ENCODE results near the gene TSEN2.
"Not testable (repeated sequence)": the region's sequence is repeated elsewhere in the genome, so short reads cannot be mapped to it uniquely, and the experiment has no call there.

Gene TSEN2

DNA sequence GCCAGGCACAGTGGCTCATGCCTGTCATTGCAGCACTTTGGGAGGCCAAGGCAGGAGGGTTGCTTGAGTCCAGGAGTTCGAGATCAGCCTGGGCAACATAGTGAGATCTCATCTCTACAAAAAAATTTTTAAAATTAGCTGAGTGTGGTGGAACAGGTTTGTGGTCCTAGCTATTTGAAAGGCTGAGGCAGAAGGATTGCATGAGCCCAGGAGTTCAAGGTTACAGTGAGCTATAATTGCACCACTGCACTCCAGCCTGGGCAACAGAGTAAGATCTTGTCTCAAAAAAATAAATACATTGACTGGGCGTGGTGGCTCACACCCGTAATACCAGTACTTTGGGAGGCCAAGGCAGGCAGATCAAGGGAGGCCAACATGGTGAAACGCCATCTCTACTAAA lies 26.9 kb upstream of the TSEN2 start:
- not testable (repeated sequence) for H3K4me2 ChIP-seq (ENCODE audit: low read length, poor library complexity, severe bottlenecking); H3K9me3 ChIP-seq (ENCODE audit: control insufficient read depth, low read length); H2BK15ac ChIP-seq (ENCODE audit: low read depth, poor library complexity, severe bottlenecking); H3K79me1 ChIP-seq (replicated peaks; ENCODE audit: low read length, poor library complexity, severe bottlenecking); H3K18ac ChIP-seq (ENCODE audit: low read depth in 1 of 2, low read length in 2 of 2); H3K14ac ChIP-seq (ENCODE audit: low read length in 2 of 2); H2BK12ac ChIP-seq (ENCODE audit: low read length in 2 of 2); H4K91ac ChIP-seq (ENCODE audit: low read length); H2AK5ac ChIP-seq (ENCODE audit: low read length, severe bottlenecking); DNase-seq; H3K23ac ChIP-seq (ENCODE audit: low read length in 2 of 2); H3K9ac ChIP-seq (ENCODE audit: low read length); H3K27me3 ChIP-seq (ENCODE audit: control insufficient read depth in 1 of 2, insufficient read depth in 1 of 2, low read length in 2 of 2); H2AFZ ChIP-seq (ENCODE audit: low read depth, low read length); H3K4ac ChIP-seq (ENCODE audit: low read depth in 1 of 2, low read length in 2 of 2); H4K8ac ChIP-seq (ENCODE audit: low read length); H2BK5ac ChIP-seq (ENCODE audit: low read depth, low read length, poor library complexity, severe bottlenecking); H3K4me3 ChIP-seq (ENCODE audit: insufficient read depth in 1 of 2, low read depth in 1 of 2, low read length in 2 of 2); H3K36me3 ChIP-seq (ENCODE audit: control insufficient read depth in 1 of 2, insufficient read depth in 2 of 2, low read depth in 1 of 2, low read length in 2 of 2); H3K27ac ChIP-seq (ENCODE audit: low read length, poor library complexity, severe bottlenecking); H2BK120ac ChIP-seq (ENCODE audit: low read depth, low read length)
- 79% methylated on average over 3 of the region's 4 CpGs for WGBS
- H3K4me1 ChIP-seq (ENCODE audit: control insufficient read depth, insufficient read depth, low read depth, low read length), result peaks cover 13% of the 10 kb centered on the region

- Histone ChIP-seq H3K23ac (ENCODE audit: low read length in 2 of 2) (no peak overlapping the region), H3K4me2 (ENCODE audit: low read length, poor library complexity, severe bottlenecking) (no peak overlapping the region), H3K27ac (ENCODE audit: low read length, poor library complexity, severe bottlenecking) (no peak overlapping the region), H3K27me3 (ENCODE audit: control insufficient read depth in 1 of 2, insufficient read depth in 1 of 2, low read length in 2 of 2) (no peaks in the 10 kb centered on the region), H2BK5ac (ENCODE audit: low read depth, low read length, poor library complexity, severe bottlenecking) (no peak overlapping the region), H3K9me3 (ENCODE audit: control insufficient read depth, low read length) (no peaks in the 10 kb centered on the region), H3K18ac (ENCODE audit: low read depth in 1 of 2, low read length in 2 of 2) (no peak overlapping the region), H2BK120ac (ENCODE audit: low read depth, low read length) (no peak overlapping the region), H3K36me3 (ENCODE audit: control insufficient read depth in 1 of 2, insufficient read depth in 2 of 2, low read depth in 1 of 2, low read length in 2 of 2) (no peaks in the 10 kb centered on the region), H2BK12ac (ENCODE audit: low read length in 2 of 2) (peak overlapping the region in 1 of 2 experiments; percentile 12), H4K8ac (ENCODE audit: low read length) (no peak overlapping the region), H4K91ac (ENCODE audit: low read length) (no peak overlapping the region), H3K14ac (ENCODE audit: low read length in 2 of 2) (no peak overlapping the region), H3K9ac (ENCODE audit: low read length) (no peak overlapping the region), H2AFZ (ENCODE audit: low read depth, low read length) (no peak overlapping the region), H3K4ac (ENCODE audit: low read depth in 1 of 2, low read length in 2 of 2) (no peak overlapping the region), H3K4me1 (ENCODE audit: control insufficient read depth, insufficient read depth, low read depth, low read length) (peaks cover 13% of the 10 kb centered on the region), H3K4me3 (ENCODE audit: insufficient read depth in 1 of 2, low read depth in 1 of 2, low read length in 2 of 2) (no peak overlapping the region), H2AK5ac (ENCODE audit: low read length, severe bottlenecking) (no peak overlapping the region), H3K79me1 (replicated peaks; ENCODE audit: low read length, poor library complexity, severe bottlenecking) (no peaks in the 10 kb centered on the region), H2BK15ac (ENCODE audit: low read depth, poor library complexity, severe bottlenecking) (no peak overlapping the region)
- DNase-seq, result no peak
- 84% methylated on average over 6 of the region's 8 CpGs for WGBS
Observed at GRCh38 chr3:12458901-12459300, 25.4 kb upstream of the TSEN2 start.

DNA sequence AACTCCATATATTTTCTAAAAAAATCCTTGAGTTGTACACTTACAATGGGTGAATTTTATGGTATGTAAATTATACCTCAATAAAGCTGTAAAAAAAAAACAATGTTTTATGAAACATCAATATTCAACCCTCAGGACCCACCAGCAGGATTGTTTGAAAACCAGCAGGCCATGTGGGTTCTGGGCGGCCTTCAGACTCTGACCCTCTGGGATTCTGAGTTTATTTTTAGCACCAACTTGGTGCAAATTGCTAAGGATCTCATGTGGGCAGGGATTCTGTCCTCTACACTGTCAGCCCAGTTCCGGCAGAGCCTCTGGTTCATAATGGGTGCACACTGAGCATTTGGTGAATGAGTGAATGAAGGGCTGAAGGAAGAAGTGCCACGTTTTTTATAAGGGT lies 24.2 kb upstream of the TSEN2 start:
- 85% methylated on average over 3 of the region's 3 CpGs for WGBS
- Histone ChIP-seq H3K4me2 (ENCODE audit: low read length, poor library complexity, severe bottlenecking) (no peak overlapping the region), H4K8ac (ENCODE audit: low read length) (no peak overlapping the region), H3K14ac (ENCODE audit: low read length in 2 of 2) (no peak overlapping the region), H3K9ac (ENCODE audit: low read length) (no peak overlapping the region), H3K18ac (ENCODE audit: low read depth in 1 of 2, low read length in 2 of 2) (no peak overlapping the region), H3K36me3 (ENCODE audit: control insufficient read depth in 1 of 2, insufficient read depth in 2 of 2, low read depth in 1 of 2, low read length in 2 of 2) (no peaks in the 10 kb centered on the region), H2BK5ac (ENCODE audit: low read depth, low read length, poor library complexity, severe bottlenecking) (no peak overlapping the region), H3K4me1 (ENCODE audit: control insufficient read depth, insufficient read depth, low read depth, low read length) (peaks cover 3% of the 10 kb centered on the region), H3K27me3 (ENCODE audit: control insufficient read depth in 1 of 2, insufficient read depth in 1 of 2, low read length in 2 of 2) (no peaks in the 10 kb centered on the region), H3K79me1 (replicated peaks; ENCODE audit: low read length, poor library complexity, severe bottlenecking) (no peaks in the 10 kb centered on the region), H4K91ac (ENCODE audit: low read length) (no peak overlapping the region), H3K4me3 (ENCODE audit: insufficient read depth in 1 of 2, low read depth in 1 of 2, low read length in 2 of 2) (no peak overlapping the region), H2AFZ (ENCODE audit: low read depth, low read length) (no peak overlapping the region), H3K4ac (ENCODE audit: low read depth in 1 of 2, low read length in 2 of 2) (no peak overlapping the region), H2BK15ac (ENCODE audit: low read depth, poor library complexity, severe bottlenecking) (no peak overlapping the region), H2AK5ac (ENCODE audit: low read length, severe bottlenecking) (no peak overlapping the region), H2BK12ac (ENCODE audit: low read length in 2 of 2) (no peak overlapping the region), H3K9me3 (ENCODE audit: control insufficient read depth, low read length) (no peaks in the 10 kb centered on the region), H2BK120ac (ENCODE audit: low read depth, low read length) (no peak overlapping the region), H3K27ac (ENCODE audit: low read length, poor library complexity, severe bottlenecking) (no peak overlapping the region), H3K23ac (ENCODE audit: low read length in 2 of 2) (no peak overlapping the region)
- DNase-seq, result no peak

- no peak overlapping the region for H3K18ac ChIP-seq (ENCODE audit: low read depth in 1 of 2, low read length in 2 of 2)
- DNase-seq, result no peak
- H2BK12ac ChIP-seq (ENCODE audit: low read length in 2 of 2), result no peak overlapping the region
- H2BK120ac ChIP-seq (ENCODE audit: low read depth, low read length), result no peak overlapping the region
- no peak overlapping the region for H3K4ac ChIP-seq (ENCODE audit: low read depth in 1 of 2, low read length in 2 of 2)
- H2BK15ac ChIP-seq (ENCODE audit: low read depth, poor library complexity, severe bottlenecking), result no peak overlapping the region
- no peak overlapping the region for H3K23ac ChIP-seq (ENCODE audit: low read length in 2 of 2)
- no peak overlapping the region for H3K4me2 ChIP-seq (ENCODE audit: low read length, poor library complexity, severe bottlenecking)
- no peaks in the 10 kb centered on the region for H3K9me3 ChIP-seq (ENCODE audit: control insufficient read depth, low read length)
- H4K8ac ChIP-seq (ENCODE audit: low read length), result no peak overlapping the region
- no peaks in the 10 kb centered on the region for H3K36me3 ChIP-seq (ENCODE audit: control insufficient read depth in 1 of 2, insufficient read depth in 2 of 2, low read depth in 1 of 2, low read length in 2 of 2)
- peaks cover 7% of the 10 kb centered on the region for H3K4me1 ChIP-seq (ENCODE audit: control insufficient read depth, insufficient read depth, low read depth, low read length)
- no peak overlapping the region for H2BK5ac ChIP-seq (ENCODE audit: low read depth, low read length, poor library complexity, severe bottlenecking)
- H3K14ac ChIP-seq (ENCODE audit: low read length in 2 of 2), result no peak overlapping the region
- no peak overlapping the region for H3K27ac ChIP-seq (ENCODE audit: low read length, poor library complexity, severe bottlenecking)
- H3K79me1 ChIP-seq (replicated peaks; ENCODE audit: low read length, poor library complexity, severe bottlenecking), result no peaks in the 10 kb centered on the region
- H2AFZ ChIP-seq (ENCODE audit: low read depth, low read length), result no peak overlapping the region
- no peaks in the 10 kb centered on the region for H3K27me3 ChIP-seq (ENCODE audit: control insufficient read depth in 1 of 2, insufficient read depth in 1 of 2, low read length in 2 of 2)
- 95% methylated on average over 6 of the region's 7 CpGs for WGBS
- no peak overlapping the region for H2AK5ac ChIP-seq (ENCODE audit: low read length, severe bottlenecking)
- no peak overlapping the region for H3K4me3 ChIP-seq (ENCODE audit: insufficient read depth in 1 of 2, low read depth in 1 of 2, low read length in 2 of 2)
- no peak overlapping the region for H4K91ac ChIP-seq (ENCODE audit: low read length)
- no peak overlapping the region for H3K9ac ChIP-seq (ENCODE audit: low read length)
Observed at GRCh38 chr3:12461097-12461649, 23.1 kb upstream of the TSEN2 start.

Data from mesenchymal stem cell (in vitro differentiated cells and primary cell).